Heart left ventricle (tissue), 16 donors: ENCODE measurements around the gene ITPRID2. TPM values are rescaled to one million over a fixed set of nuclear protein-coding genes. Genes with fewer than 3 reads are reported as not detected.

Experiments used
- ATAC-seq, 4 donors: fragments of 200-7000 bp; cut with Tn5 transposase; one replicate each; pipeline ENCODE4 v1.9.1; 2020 to 2022; ENCODE audit warnings: moderate library complexity in 4 of 4, mild to moderate bottlenecking in 3 of 4, moderate number of reproducible peaks in 1 of 4
- DNase-seq, 5 donors: peaks; one replicate each; pipeline ENCODE4 v3.0.0-alpha.2; 2020
- H3K27ac ChIP-seq, 12 donors: fragments of 200-600 bp; sonication (generic) in 4 of 12; one replicate each; pipeline versions ENCODE4 v1.5.0 to v1.8.0; 2016 to 2022; ENCODE audit warnings: mild to moderate bottlenecking in 2 of 12
- H3K27me3 ChIP-seq, 9 donors: fragments of 200-600 bp; sonication (generic) in 2 of 9; one replicate each; pipeline versions ENCODE4 v1.5.1 to v1.8.0; 2016 to 2022; ENCODE audit warnings: mild to moderate bottlenecking in 3 of 9
- H3K36me3 ChIP-seq, 9 donors: fragments of 200-600 bp; sonication (generic) in 2 of 9; one replicate each; pipeline versions ENCODE4 v1.5.0 to v1.8.0; 2018 to 2022; ENCODE audit warnings: mild to moderate bottlenecking in 2 of 9
- H3K4me1 ChIP-seq, 12 donors: fragments of 200-600 bp; sonication (generic) in 4 of 12; one replicate each; pipeline versions ENCODE4 v1.5.0 to v1.8.0; 2016 to 2022; ENCODE audit warnings: mild to moderate bottlenecking in 3 of 12
- H3K4me3 ChIP-seq, 12 donors: fragments of 200-600 bp; sonication (generic) in 4 of 12; one replicate each; pipeline versions ENCODE4 v1.5.0 to v1.8.0; 2017 to 2022; ENCODE audit warnings: mild to moderate bottlenecking in 9 of 12, moderate library complexity in 4 of 12
- H3K9me3 ChIP-seq, 12 donors: fragments of 200-600 bp; sonication (generic) in 4 of 12; one replicate each; pipeline versions ENCODE4 v1.5.0 to v1.8.0; 2016 to 2022; ENCODE audit warnings: mild to moderate bottlenecking in 1 of 12
- CTCF ChIP-seq, 12 donors: fragments of 200-600 bp; sonication (generic) in 4 of 12; IDR thresholded peaks; one replicate each; pipeline versions ENCODE4 v1.5.0 to v1.8.0; 2018 to 2022; ENCODE audit warnings: antibody characterized with exemption in 12 of 12, mild to moderate bottlenecking in 5 of 12
- POLR2A ChIP-seq, 2 donors: fragments of 450-650 bp; IDR thresholded peaks; one replicate each; pipeline ENCODE4 v1.6.1; 2017; ENCODE audit warnings: antibody characterized with exemption in 2 of 2, mild to moderate bottlenecking in 2 of 2, moderate library complexity in 2 of 2
- WGBS, 4 donors: extraction: QIAGEN DNeasy Blood & Tissue Kit in 2 of 4; methylation state at CpG; one replicate each; pipeline versions ENCODE4 v1.1.5 to v1.1.7; 2013 to 2018; 5-methylcytosine and 5-hydroxymethylcytosine counted together
- intact Hi-C, 10 donors: fragments of 100-400 bp; cut with DNase I; formaldehyde crosslinking; loops; one replicate each; pipeline versions ENCODE4 v1.11.1 to v1.14.2; 2022
- polyA plus RNA-seq, 2 donors: library from polyadenylated mRNA; stranded (reverse); fragments of 200-250 nt; gene quantifications; one replicate each; pipeline ENCODE4 v1.2.3, GENCODE V29; 2013
- total RNA-seq, 9 donors: library from RNA; depleted of rRNA in 2 of 9; stranded (reverse); fragments of >200 nt in 2 of 9; fragmentation: NEBNext Ultra II Directional in 3 of 9; extraction: Animal tissue kit (Norgen Biotek cat#: 25700) in 3 of 9; gene quantifications; one replicate each; pipeline versions ENCODE4 v1.1.0 to v1.2.4, GENCODE V29; 2016 to 2023
- donor health status: ischemic (EF 13 %, LVEDD 7.1; RV severe dilation, severe dysfunction).
- donor health status: healthy with polysubstance abuse.
- donor health status: DM: no; HTN: yes; CAD: no.
- donor health status: DM: no; HTN: no; CAD: no.
- donor health status: ischemic (EF 25% LVEDD 6.9; RV normal size, moderate dysfunction).
- donor health status: ischemic (EF 25% LVEDD 5.7; RV mildly dilated, moderate dysfunction).
- donor health status: healthy.
- donor health status: DM: yes; HTN: yes; CAD: no.
- donor health status: ischemic (EF 35%, LVEDD 5.7; RV mildly dilated, moderate dysfunction).
- donor health status: nonischemic (EF 11% LVEDD 7.7; RV severe dilation, severe dysfunction).
- donor health status: DM: yes; HTN: yes; CAD: no.
- donor health status: PGD.
- donor health status: ischemic (EF 29% LVEDD 5.4; RV normal size, mild dysfunction).
- donor health status: nonischemic (EF 23%, LVEDD 6.1; RV moderate dilation, normal function).

Gene ITPRID2
- total and polyA plus RNA-seq, 11 donors = 37.8 to 85.9 (median 59.3) TPM

- no peak for ATAC-seq
- no peaks in the 10 kb centered on the region for H3K36me3 ChIP-seq
- no peaks in the 10 kb centered on the region for H3K9me3 ChIP-seq
- no peak for DNase-seq
- H3K27ac ChIP-seq = no peak overlapping the region
- WGBS, 4 donors = 64 to 79% (median 66%) methylated on average over 2 of the region's 2 CpGs
- H3K4me3 ChIP-seq = no peak overlapping the region
- no peaks in the 10 kb centered on the region for H3K4me1 ChIP-seq
- no peaks in the 10 kb centered on the region for H3K27me3 ChIP-seq
- no peak for TF ChIP-seq POLR2A (IDR thresholded peaks at IDR 0.05)
- TF ChIP-seq CTCF (IDR thresholded peaks at IDR 0.05) = no peak
- intact Hi-C loops = no loop called here
These were observed 32.9 kb upstream of the ITPRID2 start for GRCh38 chr2:181858600-181858999.

- Histone ChIP-seq H3K4me3 (no peak overlapping the region), H3K27me3 (no peaks in the 10 kb centered on the region), H3K36me3 (no peaks in the 10 kb centered on the region), H3K9me3 (no peaks in the 10 kb centered on the region), H3K27ac (no peak overlapping the region), H3K4me1 (no peaks in the 10 kb centered on the region)
- intact Hi-C loops = no loop called here
- TF ChIP-seq CTCF (IDR thresholded peaks at IDR 0.05) (no peak), POLR2A (IDR thresholded peaks at IDR 0.05) (no peak)
- DNase-seq (no peak), ATAC-seq (no peak)
- WGBS, 4 donors = 44 to 58% (median 51%) methylated on average over 1 of the region's 1 CpG
These were observed 32.4 kb upstream of the ITPRID2 start for GRCh38 chr2:181859123-181859522.

- intact Hi-C loops = no loop called here
- no peak for ATAC-seq
- no peaks in the 10 kb centered on the region for H3K4me1 ChIP-seq
These were observed 31.7 kb upstream of the ITPRID2 start for GRCh38 chr2:181859803-181860202.

GRCh38 chr2:181861379-181861778 lies 30.2 kb upstream of the ITPRID2 start:
- WGBS, 4 donors = 83 to 89% (median 85%) methylated on average over 4 of the region's 4 CpGs
- no peaks in the 10 kb centered on the region for H3K36me3 ChIP-seq

More at GRCh38 chr2:181859803-181860202, 31.7 kb upstream of the ITPRID2 start:
- H3K4me3 ChIP-seq = no peak overlapping the region
- no peak for DNase-seq
- H3K36me3 ChIP-seq = no peaks in the 10 kb centered on the region
- no peaks in the 10 kb centered on the region for H3K27me3 ChIP-seq
- no peak overlapping the region for H3K27ac ChIP-seq
- H3K9me3 ChIP-seq = no peaks in the 10 kb centered on the region
- TF ChIP-seq CTCF (IDR thresholded peaks at IDR 0.05) = no peak
- TF ChIP-seq POLR2A (IDR thresholded peaks at IDR 0.05) = no peak

More at GRCh38 chr2:181861379-181861778, 30.2 kb upstream of the ITPRID2 start:
- TF ChIP-seq POLR2A (IDR thresholded peaks at IDR 0.05) (no peak), CTCF (IDR thresholded peaks at IDR 0.05) (no peak)
- Histone ChIP-seq H3K9me3 (no peaks in the 10 kb centered on the region), H3K4me3 (no peak overlapping the region), H3K27me3 (no peaks in the 10 kb centered on the region), H3K27ac (no peak overlapping the region), H3K4me1 (no peaks in the 10 kb centered on the region)
- intact Hi-C loops = no loop called here
- ATAC-seq (no peak), DNase-seq (no peak)
